HL-60 (cell line): ENCODE results near the gene BCAS3.

Experiments
- CTCF ChIP-seq: IDR thresholded peaks from one replicate; pipeline ENCODE4 v1.5.1; 2011; ENCODE audit warnings: low read length, control low read depth, inconsistent platforms; ENCODE audit not compliant: insufficient read depth
- GABPA ChIP-seq: IDR thresholded peaks from 2 replicates; pipeline ENCODE4 v1.6.1; 2012; ENCODE audit warnings: low read depth
- POLR2AphosphoS5 ChIP-seq: IDR thresholded peaks from 2 replicates; pipeline ENCODE4 v1.6.1; 2012; ENCODE audit warnings: low read depth
- REST ChIP-seq: IDR thresholded peaks from 2 replicates; pipeline ENCODE4 v1.6.1; 2012; ENCODE audit warnings: low read depth; ENCODE audit not compliant: insufficient replicate concordance
- SPI1 ChIP-seq: IDR thresholded peaks from 2 replicates; pipeline ENCODE4 v1.6.1; 2012; ENCODE audit warnings: low read depth, mild to moderate bottlenecking, borderline replicate concordance

- TF ChIP-seq CTCF (no peak), POLR2AphosphoS5 (no peak), REST (no peak), GABPA (no peak), SPI1 (no peak)
Measured at GRCh38 chr17:61204456-61204855, 526.8 kb downstream of the BCAS3 start.
